ENCODE results near the gene AP3B2.
"Not testable (repeated sequence)": the region's sequence is repeated elsewhere in the genome, so short reads cannot be mapped to it uniquely, and the experiment has no call there.

AP3B2 gene

DNA sequence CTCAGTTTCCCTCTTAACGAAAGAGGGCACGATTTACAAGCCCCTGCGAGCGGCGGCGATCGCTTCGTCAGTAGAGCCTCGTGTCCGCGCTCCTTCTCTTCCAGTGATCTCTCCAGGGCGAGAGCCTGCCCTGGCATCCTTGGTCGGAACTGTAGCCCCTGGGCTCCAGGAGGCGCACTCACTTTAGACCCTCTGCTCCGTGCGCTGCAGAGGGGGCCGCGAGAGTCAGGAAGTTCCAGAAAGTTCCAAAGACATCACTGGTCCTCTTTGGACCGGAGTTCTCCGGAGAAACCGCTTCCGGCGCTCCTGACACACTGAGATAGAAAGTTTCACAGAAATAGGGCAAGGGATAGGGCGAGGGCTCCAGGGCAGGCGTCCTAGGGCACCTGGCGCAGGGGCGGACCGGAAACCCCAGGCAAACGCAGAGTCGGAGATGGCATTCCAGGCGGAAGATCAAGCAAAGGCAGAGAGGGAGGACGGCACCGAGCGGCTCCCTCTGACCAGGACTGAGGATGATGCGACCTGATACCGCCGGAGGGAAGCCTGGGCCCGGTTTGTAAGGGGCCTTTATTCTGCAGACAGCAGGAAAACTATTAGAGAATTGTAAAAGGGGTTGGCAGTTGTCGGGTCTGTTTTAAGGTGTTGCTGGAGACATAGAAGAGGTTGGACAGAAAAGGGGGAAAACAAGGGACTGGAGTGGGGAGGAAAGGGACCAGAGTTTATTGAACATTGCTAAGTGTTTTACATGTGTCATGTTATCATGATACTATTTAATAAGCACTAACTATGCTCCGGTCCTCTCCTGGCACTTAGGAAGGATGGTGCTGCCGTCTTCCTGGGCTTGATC is 61.2 kb downstream of the AP3B2 start:
- DNase-seq: no peak

- DNase-seq: peak; percentile 68
Observed at GRCh38 chr15:82647835-82648256, 61.8 kb downstream of the AP3B2 start.

- DNase-seq: peak; percentile 54
Observed at GRCh38 chr15:82647045-82647834, 62.4 kb downstream of the AP3B2 start, which contains the start of gene CPEB1. CPEB1 (minus strand) TSS chr15:82647363; CDS start chr15:82628459, 18,904 bp downstream.

- peak; percentile 31 for DNase-seq
Observed at GRCh38 chr15:82646250-82647044, 63.2 kb downstream of the AP3B2 start.

DNA sequence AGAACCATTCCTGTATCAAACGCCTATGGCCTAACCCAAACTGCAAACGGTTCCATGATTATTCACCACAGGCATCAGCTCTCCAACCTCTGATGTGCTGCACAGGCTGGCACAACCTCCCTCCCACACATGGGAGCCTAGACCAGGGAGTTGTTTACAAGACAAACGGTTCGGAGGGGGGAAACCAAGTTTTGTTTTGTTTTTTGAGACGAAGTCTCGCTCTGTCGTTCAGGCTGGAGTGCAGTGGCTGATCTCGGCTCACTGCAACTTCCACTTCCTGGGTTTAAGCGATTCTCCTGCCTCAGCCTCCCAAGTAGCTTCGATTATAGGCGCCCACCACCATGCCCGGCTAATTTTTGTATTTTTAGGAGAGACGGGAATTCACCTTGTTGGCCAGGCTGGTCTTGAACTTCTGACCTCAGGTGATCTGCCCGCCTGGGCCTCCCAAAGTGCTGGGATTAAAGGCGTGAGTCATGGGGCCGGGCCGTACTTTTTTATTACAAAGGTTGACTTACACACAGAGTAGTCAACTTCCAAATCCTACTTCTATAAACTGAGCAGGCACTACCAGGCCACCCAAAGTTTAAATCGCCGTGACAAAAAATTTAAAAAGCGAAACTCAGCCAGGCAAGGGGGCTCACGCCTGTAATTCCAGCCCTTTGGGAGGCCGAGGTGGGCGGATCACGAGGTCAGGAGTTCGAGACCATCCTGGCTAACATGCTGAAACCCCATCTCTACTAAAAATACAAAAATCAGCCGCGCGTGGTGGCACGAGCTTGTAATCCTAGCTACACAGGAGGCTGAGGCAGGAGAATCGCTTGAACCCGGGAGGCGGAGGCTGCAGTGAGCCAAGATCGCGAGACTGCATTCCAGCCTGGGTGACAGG is 64.5 kb downstream of the AP3B2 start:
- not testable (repeated sequence) for DNase-seq

DNA sequence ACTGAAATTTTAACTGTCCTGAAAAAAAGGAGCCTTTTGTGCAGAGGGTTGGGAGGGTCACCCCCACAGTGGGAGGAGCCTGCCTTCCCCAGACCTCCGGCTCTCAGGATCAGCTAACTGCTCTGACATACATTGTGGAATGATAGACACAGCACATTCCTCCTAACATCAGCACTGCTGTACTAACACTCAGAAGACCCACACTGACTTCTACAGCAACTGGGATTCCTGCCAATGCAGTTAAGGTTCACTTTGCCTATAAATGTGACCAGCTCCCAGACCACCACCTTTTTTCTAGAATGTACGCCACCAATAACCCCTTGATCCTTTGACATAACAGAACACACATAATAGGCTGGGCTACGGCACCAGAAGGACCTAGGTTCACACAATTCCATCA is 65.7 kb downstream of the AP3B2 start:
- DNase-seq: no peak

GRCh38 chr15:82642656-82643055 is 67.0 kb downstream of the AP3B2 start:
- DNase-seq: no peak

GRCh38 chr15:82641129-82641798 is 68.4 kb downstream of the AP3B2 start:
- no peak for DNase-seq

DNA sequence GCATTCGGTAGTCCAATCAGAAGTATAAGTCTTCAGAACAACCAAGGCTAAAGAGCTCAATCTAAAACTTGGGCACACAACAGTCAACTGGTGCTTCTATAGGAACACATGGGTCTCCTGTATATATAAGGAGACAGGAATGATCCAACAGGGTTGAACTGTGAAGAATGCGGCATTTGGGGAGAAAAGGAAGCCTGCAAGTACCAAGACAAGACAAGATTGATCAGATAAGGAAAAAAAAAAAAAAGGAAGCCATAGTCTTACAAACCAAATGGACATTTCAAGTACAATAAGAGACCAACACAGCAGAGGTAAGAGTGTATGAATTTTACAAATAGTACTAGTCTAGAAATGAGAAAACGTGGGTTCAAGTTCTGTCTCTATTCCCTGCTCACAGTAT is 69.0 kb downstream of the AP3B2 start:
- no peak for DNase-seq

- DNase-seq: no peak
Observed at GRCh38 chr15:82635798-82636197, 73.9 kb downstream of the AP3B2 start.

GRCh38 chr15:82630033-82630432 is 79.6 kb downstream of the AP3B2 start:
- DNase-seq: no peak

GRCh38 chr15:82625136-82625535 is 84.5 kb downstream of the AP3B2 start:
- DNase-seq: no peak

- no peak for DNase-seq
Observed at GRCh38 chr15:82624438-82624837, 85.2 kb downstream of the AP3B2 start.

GRCh38 chr15:82624008-82624407 is 85.7 kb downstream of the AP3B2 start:
- no peak for DNase-seq

GRCh38 chr15:82621970-82622369 is 87.7 kb downstream of the AP3B2 start:
- no peak for DNase-seq

DNA sequence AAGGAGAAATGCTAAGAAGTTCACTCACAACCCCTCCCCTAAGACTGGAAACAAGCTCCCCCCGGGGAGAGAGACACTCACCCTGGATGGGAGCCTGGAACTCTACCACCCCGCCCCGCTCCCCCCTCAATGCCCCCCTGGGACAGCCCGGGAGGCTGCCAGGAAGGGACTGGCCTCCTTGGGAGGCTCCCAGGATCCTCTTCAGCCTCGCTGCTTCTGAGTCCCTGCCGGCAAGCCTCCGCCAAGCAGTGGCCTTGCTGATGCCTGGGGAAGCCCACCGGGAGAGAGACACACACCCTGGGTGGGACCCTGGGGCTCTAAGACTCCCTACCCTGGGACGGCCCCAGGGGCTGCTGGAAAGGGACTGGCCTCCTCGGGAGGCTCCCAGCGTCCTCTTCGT is 95.9 kb downstream of the AP3B2 start:
- no peak for DNase-seq

DNA sequence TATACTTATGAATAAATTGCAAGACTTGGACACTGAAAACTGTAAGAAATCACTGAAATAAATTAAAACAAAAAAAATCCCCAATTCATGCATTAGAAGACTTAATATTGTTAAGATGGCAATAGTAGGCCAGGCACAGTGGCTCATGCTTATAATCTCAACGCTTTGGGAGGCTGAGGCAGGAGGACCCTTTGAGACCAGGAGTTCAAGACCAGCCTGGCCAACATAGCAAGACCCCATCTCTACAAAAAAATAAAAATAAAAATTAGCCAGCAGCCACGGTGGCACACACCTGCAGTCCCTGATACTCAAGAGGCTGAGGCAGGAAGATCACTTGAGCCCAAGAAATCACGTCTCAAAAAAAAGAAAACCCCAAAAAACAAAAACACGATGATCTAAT is 98.3 kb downstream of the AP3B2 start:
- DNase-seq: no peak
